K562 (cell line): Measurements from ENCODE around the gene ANAPC2. TPM values are rescaled to one million over a fixed set of nuclear protein-coding genes. Genes with fewer than 3 reads are reported as not detected.

Source experiments
- HNRNPL ChIP-seq: fragments of 200-400 bp; formaldehyde crosslinking; IDR thresholded peaks from 2 replicates; pipeline ENCODE4 v1.6.1; 2017; ENCODE audit warnings: low read depth, mild to moderate bottlenecking, low read length
- ILF3 ChIP-seq: fragments of 450-650 bp; IDR thresholded peaks from 2 replicates; pipeline ENCODE4 v1.6.1; 2018; ENCODE audit warnings: antibody characterized with exemption, mild to moderate bottlenecking, moderate library complexity, borderline replicate concordance
- JUND ChIP-seq, 2 experiments: IDR thresholded peaks; 2 replicates in 1 of 2; 3 replicates in 1 of 2; pipeline ENCODE4 v1.6.1; 2011; ENCODE audit warnings: borderline replicate concordance in 2 of 2, low read depth in 2 of 2, low read length in 2 of 2, improper control_type of control experiment in 1 of 2, missing biosample characterization in 1 of 2, missing genetic modification characterization in 1 of 2, missing genetic modification reagents in 1 of 2
- KDM4B ChIP-seq, 2 experiments: fragments of 450-650 bp in 1 of 2; sonication (generic) in 1 of 2; IDR thresholded peaks; 2 replicates each; pipeline ENCODE4 v1.6.1; 2016 to 2017; ENCODE audit warnings: borderline replicate concordance in 2 of 2, antibody characterized with exemption in 1 of 2, low read depth in 1 of 2, mild to moderate bottlenecking in 1 of 2
- KLF16 ChIP-seq: IDR thresholded peaks from 2 replicates; pipeline ENCODE4 v1.6.1; 2016; ENCODE audit warnings: antibody characterized with exemption
- NFE2 ChIP-seq: IDR thresholded peaks from 2 replicates; pipeline ENCODE4 v1.6.1; 2014; ENCODE audit warnings: antibody characterized with exemption, low read depth
- POLR2A ChIP-seq: fragments of 450-650 bp; conservative IDR thresholded peaks from 2 replicates; pipeline ENCODE4 v1.6.1; 2016
- PURB ChIP-seq: sonication (generic); formaldehyde crosslinking; IDR thresholded peaks from 2 replicates; pipeline ENCODE4 v1.9.0; 2021; ENCODE audit warnings: low read depth, mild to moderate bottlenecking, missing genetic modification reagents
- ZNF79 ChIP-seq: fragments of 250-450 bp; sonication (Bioruptor Pico); IDR thresholded peaks from 2 replicates; pipeline ENCODE4 v1.4.0; 2020; ENCODE audit warnings: low read depth, mild to moderate bottlenecking, moderate library complexity
- polyA plus RNA-seq, 8 experiments: library from polyadenylated mRNA; depleted of rRNA in 4 of 8; stranded (reverse) in 5 of 8; unstranded in 3 of 8; fragments of >200 nt; fragmentation: Nextera tagmentation in 2 of 8; fragmentation: Illumina TruSeq in 1 of 8; extraction: Ambion mirVana in 2 of 8; extraction: Trizol in 1 of 8; gene quantifications; 2 replicates each; pipeline versions ENCODE4 v1.2.1 to v1.2.3, GENCODE V29; 2011 to 2014; ENCODE audit warnings: inconsistent platforms in 1 of 8, missing spikeins in 1 of 8
- total RNA-seq, 7 experiments: library from RNA; depleted of rRNA in 6 of 7; stranded (reverse); fragments of >200 nt in 6 of 7; fragmentation: Illumina TruSeq in 2 of 7; extraction: Trizol in 2 of 7; gene quantifications; 2 replicates each; pipeline versions ENCODE4 v1.2.1 to v1.2.3, GENCODE V29; 2011 to 2021; ENCODE audit warnings: low replicate concordance in 1 of 7
- TF ChIP-seq, protein P1 (sequence below): fragments of 450-650 bp; IDR thresholded peaks from 2 replicates; pipeline ENCODE4 v1.6.1; 2016
- TF ChIP-seq, protein P2 (sequence below): sonication (generic); formaldehyde crosslinking; IDR thresholded peaks from 2 replicates; pipeline ENCODE4 v1.5.0; 2020; ENCODE audit warnings: missing genetic modification reagents
- TF ChIP-seq, protein P3 (sequence below): fragments of 450-650 bp; IDR thresholded peaks from 2 replicates; pipeline ENCODE4 v1.6.1; 2017; ENCODE audit warnings: antibody characterized with exemption
- TF ChIP-seq, protein P4 (sequence below): fragments of 450-650 bp; IDR thresholded peaks from 2 replicates; pipeline ENCODE4 v1.6.1; 2016; ENCODE audit warnings: antibody characterized with exemption
- TF ChIP-seq, protein P5 (sequence below), 2 experiments: fragments of 450-650 bp; IDR thresholded peaks; 2 replicates each; pipeline ENCODE4 v1.6.1; 2018; ENCODE audit warnings: mild to moderate bottlenecking in 2 of 2, low read depth in 1 of 2; ENCODE audit not compliant: partially characterized antibody in 2 of 2
- TF ChIP-seq, protein P6 (sequence below): sonication (generic); formaldehyde crosslinking; IDR thresholded peaks from 2 replicates; pipeline ENCODE4 v1.8.0; 2022; ENCODE audit warnings: missing genetic modification reagents, mild to moderate bottlenecking, moderate library complexity, borderline replicate concordance

The ANAPC2 gene
- total and polyA plus RNA-seq, 9 of the 15 experiments (the other 6 are each of a cell fraction or from before 2014, with no cell fraction given): 0.11 to 56.5 (median 17.1) TPM; not detected in 1

DNA sequence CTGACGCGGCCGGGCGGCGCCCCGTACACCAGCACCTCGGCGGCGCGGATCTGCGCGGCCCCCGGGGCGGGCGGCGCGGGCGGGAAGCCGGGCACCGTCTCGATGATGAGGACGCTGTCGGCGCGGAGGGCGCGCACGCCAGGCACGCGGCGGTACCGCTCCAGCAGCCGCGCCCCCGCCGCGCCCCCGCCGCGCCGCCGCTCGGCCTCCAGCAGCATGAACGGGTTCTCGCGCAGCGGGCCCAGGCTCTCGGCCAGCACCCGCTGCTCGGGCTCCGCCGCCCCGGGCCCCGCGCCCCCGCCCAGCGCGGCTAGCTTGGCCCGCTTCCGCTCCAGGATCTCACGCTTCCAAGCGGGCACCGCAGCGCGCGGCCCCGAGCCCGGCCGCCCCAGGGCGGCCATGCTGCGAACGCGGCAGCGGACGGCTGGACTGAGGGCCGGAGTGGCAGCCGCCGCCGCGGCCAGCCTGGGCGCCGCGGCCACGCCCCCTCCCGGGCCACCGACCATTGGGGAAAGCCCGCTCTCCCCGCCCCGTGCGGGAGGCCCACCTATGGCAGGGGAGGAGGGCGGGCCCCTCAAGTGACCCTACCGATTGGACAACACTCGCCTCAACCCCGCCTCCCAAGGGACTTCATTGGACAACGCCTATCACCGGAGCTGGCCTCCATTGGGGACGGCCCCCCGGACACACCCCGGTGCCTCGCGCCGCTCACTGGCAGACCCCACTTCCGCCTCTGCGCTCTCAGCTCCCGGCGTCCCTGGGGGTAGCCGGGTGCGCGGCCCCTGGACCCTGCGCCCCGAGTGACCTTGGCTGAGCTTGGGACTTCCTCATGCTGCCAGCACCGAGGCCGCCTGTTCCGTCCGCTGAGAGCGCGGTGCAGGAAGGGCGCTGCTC, 12.2 kb upstream of the ANAPC2 start, which contains the start of gene TPRN (continued):
- TF ChIP-seq ILF3 (0 out of 2 replicates have a peak, but pooled peaks have one; percentile 47), PURB (CRISPR knock-in tag) (no peak), KLF16 (no peak), JUND (IDR thresholded peaks at IDR 0.05; ENCODE audit: borderline replicate concordance, low read depth, low read length) (peak; percentile 34; the same call in 1 of the 2 replicates), JUND (tag; IDR thresholded peaks at IDR 0.05; ENCODE audit: borderline replicate concordance, low read depth, low read length) (peak; percentile 12; the same call in 1 of the 3 replicates), POLR2A (peak; percentile 88), HNRNPL (0 out of 2 replicates have a peak, but pooled peaks have one; percentile 19), ZNF79 (CRISPR knock-in tag) (no peak), KDM4B (IDR thresholded peaks at IDR 0.05; ENCODE audit: borderline replicate concordance in 2 of 2, low read depth in 1 of 2) (no peak), NFE2 (no peak)
- TF ChIP-seq, protein P1, sequence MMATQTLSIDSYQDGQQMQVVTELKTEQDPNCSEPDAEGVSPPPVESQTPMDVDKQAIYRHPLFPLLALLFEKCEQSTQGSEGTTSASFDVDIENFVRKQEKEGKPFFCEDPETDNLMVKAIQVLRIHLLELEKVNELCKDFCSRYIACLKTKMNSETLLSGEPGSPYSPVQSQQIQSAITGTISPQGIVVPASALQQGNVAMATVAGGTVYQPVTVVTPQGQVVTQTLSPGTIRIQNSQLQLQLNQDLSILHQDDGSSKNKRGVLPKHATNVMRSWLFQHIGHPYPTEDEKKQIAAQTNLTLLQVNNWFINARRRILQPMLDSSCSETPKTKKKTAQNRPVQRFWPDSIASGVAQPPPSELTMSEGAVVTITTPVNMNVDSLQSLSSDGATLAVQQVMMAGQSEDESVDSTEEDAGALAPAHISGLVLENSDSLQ: peak; percentile 73
- TF ChIP-seq, protein P2, sequence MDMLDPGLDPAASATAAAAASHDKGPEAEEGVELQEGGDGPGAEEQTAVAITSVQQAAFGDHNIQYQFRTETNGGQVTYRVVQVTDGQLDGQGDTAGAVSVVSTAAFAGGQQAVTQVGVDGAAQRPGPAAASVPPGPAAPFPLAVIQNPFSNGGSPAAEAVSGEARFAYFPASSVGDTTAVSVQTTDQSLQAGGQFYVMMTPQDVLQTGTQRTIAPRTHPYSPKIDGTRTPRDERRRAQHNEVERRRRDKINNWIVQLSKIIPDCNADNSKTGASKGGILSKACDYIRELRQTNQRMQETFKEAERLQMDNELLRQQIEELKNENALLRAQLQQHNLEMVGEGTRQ: 0 out of 2 replicates have a peak, but pooled peaks have one; percentile 36
- TF ChIP-seq, protein P3, sequence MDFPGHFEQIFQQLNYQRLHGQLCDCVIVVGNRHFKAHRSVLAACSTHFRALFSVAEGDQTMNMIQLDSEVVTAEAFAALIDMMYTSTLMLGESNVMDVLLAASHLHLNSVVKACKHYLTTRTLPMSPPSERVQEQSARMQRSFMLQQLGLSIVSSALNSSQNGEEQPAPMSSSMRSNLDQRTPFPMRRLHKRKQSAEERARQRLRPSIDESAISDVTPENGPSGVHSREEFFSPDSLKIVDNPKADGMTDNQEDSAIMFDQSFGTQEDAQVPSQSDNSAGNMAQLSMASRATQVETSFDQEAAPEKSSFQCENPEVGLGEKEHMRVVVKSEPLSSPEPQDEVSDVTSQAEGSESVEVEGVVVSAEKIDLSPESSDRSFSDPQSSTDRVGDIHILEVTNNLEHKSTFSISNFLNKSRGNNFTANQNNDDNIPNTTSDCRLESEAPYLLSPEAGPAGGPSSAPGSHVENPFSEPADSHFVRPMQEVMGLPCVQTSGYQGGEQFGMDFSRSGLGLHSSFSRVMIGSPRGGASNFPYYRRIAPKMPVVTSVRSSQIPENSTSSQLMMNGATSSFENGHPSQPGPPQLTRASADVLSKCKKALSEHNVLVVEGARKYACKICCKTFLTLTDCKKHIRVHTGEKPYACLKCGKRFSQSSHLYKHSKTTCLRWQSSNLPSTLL: no peak
- TF ChIP-seq, protein P4, sequence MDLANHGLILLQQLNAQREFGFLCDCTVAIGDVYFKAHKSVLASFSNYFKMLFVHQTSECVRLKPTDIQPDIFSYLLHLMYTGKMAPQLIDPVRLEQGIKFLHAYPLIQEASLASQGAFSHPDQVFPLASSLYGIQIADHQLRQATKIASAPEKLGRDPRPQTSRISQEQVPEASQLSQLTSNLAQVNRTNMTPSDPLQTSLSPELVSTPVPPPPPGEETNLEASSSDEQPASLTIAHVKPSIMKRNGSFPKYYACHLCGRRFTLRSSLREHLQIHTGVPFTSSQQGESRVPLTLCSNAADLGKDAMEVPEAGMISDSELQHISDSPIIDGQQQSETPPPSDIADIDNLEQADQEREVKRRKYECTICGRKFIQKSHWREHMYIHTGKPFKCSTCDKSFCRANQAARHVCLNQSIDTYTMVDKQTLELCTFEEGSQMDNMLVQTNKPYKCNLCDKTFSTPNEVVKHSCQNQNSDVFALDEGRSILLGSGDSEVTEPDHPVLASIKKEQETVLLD: peak; percentile 60; the same call in 1 of the 2 replicates
- TF ChIP-seq, protein P5, sequence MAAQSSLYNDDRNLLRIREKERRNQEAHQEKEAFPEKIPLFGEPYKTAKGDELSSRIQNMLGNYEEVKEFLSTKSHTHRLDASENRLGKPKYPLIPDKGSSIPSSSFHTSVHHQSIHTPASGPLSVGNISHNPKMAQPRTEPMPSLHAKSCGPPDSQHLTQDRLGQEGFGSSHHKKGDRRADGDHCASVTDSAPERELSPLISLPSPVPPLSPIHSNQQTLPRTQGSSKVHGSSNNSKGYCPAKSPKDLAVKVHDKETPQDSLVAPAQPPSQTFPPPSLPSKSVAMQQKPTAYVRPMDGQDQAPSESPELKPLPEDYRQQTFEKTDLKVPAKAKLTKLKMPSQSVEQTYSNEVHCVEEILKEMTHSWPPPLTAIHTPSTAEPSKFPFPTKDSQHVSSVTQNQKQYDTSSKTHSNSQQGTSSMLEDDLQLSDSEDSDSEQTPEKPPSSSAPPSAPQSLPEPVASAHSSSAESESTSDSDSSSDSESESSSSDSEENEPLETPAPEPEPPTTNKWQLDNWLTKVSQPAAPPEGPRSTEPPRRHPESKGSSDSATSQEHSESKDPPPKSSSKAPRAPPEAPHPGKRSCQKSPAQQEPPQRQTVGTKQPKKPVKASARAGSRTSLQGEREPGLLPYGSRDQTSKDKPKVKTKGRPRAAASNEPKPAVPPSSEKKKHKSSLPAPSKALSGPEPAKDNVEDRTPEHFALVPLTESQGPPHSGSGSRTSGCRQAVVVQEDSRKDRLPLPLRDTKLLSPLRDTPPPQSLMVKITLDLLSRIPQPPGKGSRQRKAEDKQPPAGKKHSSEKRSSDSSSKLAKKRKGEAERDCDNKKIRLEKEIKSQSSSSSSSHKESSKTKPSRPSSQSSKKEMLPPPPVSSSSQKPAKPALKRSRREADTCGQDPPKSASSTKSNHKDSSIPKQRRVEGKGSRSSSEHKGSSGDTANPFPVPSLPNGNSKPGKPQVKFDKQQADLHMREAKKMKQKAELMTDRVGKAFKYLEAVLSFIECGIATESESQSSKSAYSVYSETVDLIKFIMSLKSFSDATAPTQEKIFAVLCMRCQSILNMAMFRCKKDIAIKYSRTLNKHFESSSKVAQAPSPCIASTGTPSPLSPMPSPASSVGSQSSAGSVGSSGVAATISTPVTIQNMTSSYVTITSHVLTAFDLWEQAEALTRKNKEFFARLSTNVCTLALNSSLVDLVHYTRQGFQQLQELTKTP (IDR thresholded peaks at IDR 0.05; ENCODE audit: low read depth in 1 of 2, partially characterized antibody in 2 of 2): no peak
- TF ChIP-seq, protein P6, sequence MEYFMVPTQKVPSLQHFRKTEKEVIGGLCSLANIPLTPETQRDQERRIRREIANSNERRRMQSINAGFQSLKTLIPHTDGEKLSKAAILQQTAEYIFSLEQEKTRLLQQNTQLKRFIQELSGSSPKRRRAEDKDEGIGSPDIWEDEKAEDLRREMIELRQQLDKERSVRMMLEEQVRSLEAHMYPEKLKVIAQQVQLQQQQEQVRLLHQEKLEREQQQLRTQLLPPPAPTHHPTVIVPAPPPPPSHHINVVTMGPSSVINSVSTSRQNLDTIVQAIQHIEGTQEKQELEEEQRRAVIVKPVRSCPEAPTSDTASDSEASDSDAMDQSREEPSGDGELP (CRISPR knock-in tag): peak; percentile 40; the same call in 1 of the 2 replicates
